Adrenal gland (tissue), 12 donors: ENCODE data around the gene HSDL2. TPM values are rescaled to one million over a fixed set of nuclear protein-coding genes. Genes with fewer than 3 reads are reported as not detected.

Experiments
- DNase-seq, 7 donors: peaks; one replicate each; pipeline ENCODE4 v3.0.0-alpha.2; 2019 to 2020
- H3K27ac ChIP-seq, 5 donors: fragments of 200-600 bp; sonication (generic) in 4 of 5; 1 replicate in 3 of 5; 2 replicates in 2 of 5; pipeline versions ENCODE4 v1.5.1 to v1.8.0; 2016 to 2020; ENCODE audit warnings: mild to moderate bottlenecking in 1 of 5
- H3K27me3 ChIP-seq: fragments of 200-600 bp; 2 replicates; pipeline ENCODE4 v1.8.0; 2021
- H3K36me3 ChIP-seq, 2 donors: fragments of 200-600 bp; replicated peaks in 1 of 2; 1 replicate in 1 of 2; 2 replicates in 1 of 2; pipeline versions ENCODE4 v1.5.1 to v1.8.0; 2018 to 2022
- H3K4me1 ChIP-seq, 2 donors: fragments of 200-600 bp; replicated peaks in 1 of 2; 1 replicate in 1 of 2; 2 replicates in 1 of 2; pipeline versions ENCODE4 v1.5.1 to v1.8.0; 2018 to 2021
- H3K4me3 ChIP-seq, 4 donors: fragments of 200-600 bp; sonication (generic) in 3 of 4; one replicate each; pipeline ENCODE4 v1.5.1; 2016 to 2018
- H3K9me3 ChIP-seq, 3 donors: fragments of 200-600 bp; sonication (generic) in 1 of 3; replicated peaks in 1 of 3; 1 replicate in 2 of 3; 2 replicates in 1 of 3; pipeline versions ENCODE4 v1.5.1 to v1.8.0; 2016 to 2021
- CTCF ChIP-seq, 6 experiments: fragments of 450-650 bp in 4 of 6; fragments of 200-600 bp in 2 of 6; sonication (generic) in 1 of 6; IDR thresholded peaks; 1 replicate in 5 of 6; 2 replicates in 1 of 6; pipeline versions ENCODE4 v1.5.1 to v1.8.0; 2016 to 2021; ENCODE audit warnings: antibody characterized with exemption in 6 of 6, mild to moderate bottlenecking in 2 of 6, moderate library complexity in 1 of 6
- POLR2A ChIP-seq, 2 donors: fragments of 450-650 bp; IDR thresholded peaks; one replicate each; pipeline ENCODE4 v1.6.1; 2017; ENCODE audit warnings: antibody characterized with exemption in 2 of 2, mild to moderate bottlenecking in 2 of 2, moderate library complexity in 1 of 2
- WGBS, 4 donors: extraction: QIAGEN DNeasy Blood & Tissue Kit in 2 of 4; methylation state at CpG; one replicate each; pipeline versions ENCODE4 v1.1.5 to v1.1.7; 2013 to 2017; 5-methylcytosine and 5-hydroxymethylcytosine counted together
- intact Hi-C, 2 donors: fragments of 100-400 bp; cut with DNase I; formaldehyde crosslinking; loops; one replicate each; pipeline versions ENCODE4 v1.14.1 to v1.15.0; 2022 to 2023
- polyA plus RNA-seq, 3 donors: library from polyadenylated mRNA; stranded (reverse); fragments of 200-250 nt in 2 of 3; fragments of 350-450 nt in 1 of 3; fragmentation: Illumina TruSeq in 1 of 3; extraction: RNeasy Lipid Tissue Mini Kit (QIAGEN cat#74804) in 1 of 3; gene quantifications; one replicate each; pipeline ENCODE4 v1.2.3, GENCODE V29; 2013 to 2014
- total RNA-seq, 9 donors: library from RNA; depleted of rRNA in 4 of 9; stranded (reverse); fragments of >200 nt in 4 of 9; fragments of 120-200 nt in 1 of 9; fragmentation: NEBNext Ultra II Directional in 1 of 9; extraction: Animal tissue kit (Norgen Biotek cat#: 25700) in 1 of 9; gene quantifications; one replicate each; pipeline versions ENCODE4 v1.1.0 to v1.2.4, GENCODE V29; 2013 to 2023
- donor health status: healthy with polysubstance abuse.
- donor health status: Bipolar disorder and iron deficiency.
- donor health status: DM: yes; HTN: yes; CAD: no.
- donor health status: DM: no; HTN: no; CAD: no.
- donor health status: DM: no; HTN: no; CAD: no.
- donor health status: DM: yes; HTN: yes; CAD: no.

Gene HSDL2
- total and polyA plus RNA-seq, 12 donors = 43.8 to 127 (median 85.2) TPM

- H3K4me3 ChIP-seq = peak overlapping the region in 3 of 4 donors; percentile 74 to 97 (median 74)
- TF ChIP-seq CTCF (IDR thresholded peaks at IDR 0.05) (no peak), POLR2A (IDR thresholded peaks at IDR 0.05) (no peak)
- no peak for DNase-seq
- peak overlapping the region; percentile 47 to 90 (median 71) for H3K27ac ChIP-seq
- peaks cover 36 to 44% of the 10 kb centered on the region in 2 donors for H3K4me1 ChIP-seq
- H3K36me3 ChIP-seq = no peaks in the 10 kb centered on the region
- no peaks in the 10 kb centered on the region for H3K27me3 ChIP-seq
- intact Hi-C loops = loop anchor here in 1 of 2 donors (10.0 kb wide), 1 partner anchor 207 kb away; no protein-coding TSS in a partner anchor
- H3K9me3 ChIP-seq = no peaks in the 10 kb centered on the region
- 8 to 19% (median 10%) methylated on average over 11 of the region's 11 CpGs for WGBS, 4 donors
These were observed 108.0 kb downstream of the HSDL2 start for GRCh38 chr9:112487799-112488340.

- 30 to 45% (median 41%) methylated on average over 5 of the region's 5 CpGs for WGBS, 4 donors
- no peak for DNase-seq
- no peaks in the 10 kb centered on the region for H3K9me3 ChIP-seq
- peak overlapping the region in 2 of 5 donors; percentile 42 to 71 for H3K27ac ChIP-seq
- H3K4me1 ChIP-seq = peaks cover 42 to 57% of the 10 kb centered on the region in 2 donors
- TF ChIP-seq POLR2A (IDR thresholded peaks at IDR 0.05) (peak in 1 of 2 donors; percentile 29), CTCF (IDR thresholded peaks at IDR 0.05) (no peak)
- no peaks in the 10 kb centered on the region for H3K36me3 ChIP-seq
- intact Hi-C loops = loop anchor here in 1 of 2 donors (10.0 kb wide), 1 partner anchor 206 kb away; no protein-coding TSS in a partner anchor
- H3K4me3 ChIP-seq = peak overlapping the region in 2 of 4 donors; percentile 8 to 97
- H3K27me3 ChIP-seq = no peaks in the 10 kb centered on the region
These were observed 109.2 kb downstream of the HSDL2 start for GRCh38 chr9:112489039-112489546.

GRCh38 chr9:112489876-112490666 is 110.2 kb downstream of the HSDL2 start:
- TF ChIP-seq CTCF (IDR thresholded peaks at IDR 0.05) = no peak
- TF ChIP-seq POLR2A (IDR thresholded peaks at IDR 0.05) = no peak
- intact Hi-C loops = loop anchor here (10.0 kb wide), 2 partner anchors 55 to 205 kb away; no protein-coding TSS in a partner anchor
- Histone ChIP-seq H3K36me3 (no peaks in the 10 kb centered on the region), H3K27ac (peak overlapping the region in 3 of 5 donors; percentile 30 to 71 (median 35)), H3K4me3 (peak overlapping the region in 2 of 4 donors; percentile 8 to 97), H3K9me3 (peaks cover 0 to 4% (median 0%) of the 10 kb centered on the region in 3 donors), H3K27me3 (no peaks in the 10 kb centered on the region), H3K4me1 (peaks cover 45 to 66% of the 10 kb centered on the region in 2 donors)
- 40 to 51% (median 50%) methylated on average over 4 of the region's 4 CpGs for WGBS, 4 donors
- no peak for DNase-seq
